Ishikawa (cell line): Measurements from ENCODE around the gene LOXHD1.

Experiments used
- CEBPB ChIP-seq: IDR thresholded peaks from 2 replicates; pipeline ENCODE4 v1.6.1; 2012
- CREB1 ChIP-seq: IDR thresholded peaks from 2 replicates; pipeline ENCODE4 v1.6.1; 2012; ENCODE audit warnings: low read depth
- EGR1 ChIP-seq: IDR thresholded peaks from 2 replicates; pipeline ENCODE4 v1.6.1; 2012
- EP300 ChIP-seq: IDR thresholded peaks from 2 replicates; pipeline ENCODE4 v1.6.1; 2012; ENCODE audit warnings: borderline replicate concordance
- FOXM1 ChIP-seq: IDR thresholded peaks from 2 replicates; pipeline ENCODE4 v1.6.1; 2012; ENCODE audit warnings: low read depth, borderline replicate concordance
- MAX ChIP-seq: IDR thresholded peaks from 2 replicates; pipeline ENCODE4 v1.6.1; 2012
- NFIC ChIP-seq: IDR thresholded peaks from 2 replicates; pipeline ENCODE4 v1.6.1; 2012
- RAD21 ChIP-seq: IDR thresholded peaks from 2 replicates; pipeline ENCODE4 v1.6.1; 2012; ENCODE audit warnings: low read depth
- TAF1 ChIP-seq: IDR thresholded peaks from 2 replicates; pipeline ENCODE4 v1.6.1; 2012; ENCODE audit warnings: low read depth, mild to moderate bottlenecking
- TCF12 ChIP-seq: IDR thresholded peaks from 2 replicates; pipeline ENCODE4 v1.6.1; 2012; ENCODE audit warnings: low read depth
- TEAD4 ChIP-seq: IDR thresholded peaks from 2 replicates; pipeline ENCODE4 v1.6.1; 2012
- USF1 ChIP-seq: IDR thresholded peaks from 2 replicates; pipeline ENCODE4 v1.6.1; 2012
- YY1 ChIP-seq: IDR thresholded peaks from 2 replicates; pipeline ENCODE4 v1.6.1; 2012; ENCODE audit warnings: low read depth
- ZBTB7A ChIP-seq: IDR thresholded peaks from 2 replicates; pipeline ENCODE4 v1.6.1; 2012; ENCODE audit warnings: low read depth
- TF ChIP-seq, protein P1 (sequence below): IDR thresholded peaks from 2 replicates; pipeline ENCODE4 v1.6.1; 2012; ENCODE audit warnings: low read depth, mild to moderate bottlenecking

The LOXHD1 gene

DNA sequence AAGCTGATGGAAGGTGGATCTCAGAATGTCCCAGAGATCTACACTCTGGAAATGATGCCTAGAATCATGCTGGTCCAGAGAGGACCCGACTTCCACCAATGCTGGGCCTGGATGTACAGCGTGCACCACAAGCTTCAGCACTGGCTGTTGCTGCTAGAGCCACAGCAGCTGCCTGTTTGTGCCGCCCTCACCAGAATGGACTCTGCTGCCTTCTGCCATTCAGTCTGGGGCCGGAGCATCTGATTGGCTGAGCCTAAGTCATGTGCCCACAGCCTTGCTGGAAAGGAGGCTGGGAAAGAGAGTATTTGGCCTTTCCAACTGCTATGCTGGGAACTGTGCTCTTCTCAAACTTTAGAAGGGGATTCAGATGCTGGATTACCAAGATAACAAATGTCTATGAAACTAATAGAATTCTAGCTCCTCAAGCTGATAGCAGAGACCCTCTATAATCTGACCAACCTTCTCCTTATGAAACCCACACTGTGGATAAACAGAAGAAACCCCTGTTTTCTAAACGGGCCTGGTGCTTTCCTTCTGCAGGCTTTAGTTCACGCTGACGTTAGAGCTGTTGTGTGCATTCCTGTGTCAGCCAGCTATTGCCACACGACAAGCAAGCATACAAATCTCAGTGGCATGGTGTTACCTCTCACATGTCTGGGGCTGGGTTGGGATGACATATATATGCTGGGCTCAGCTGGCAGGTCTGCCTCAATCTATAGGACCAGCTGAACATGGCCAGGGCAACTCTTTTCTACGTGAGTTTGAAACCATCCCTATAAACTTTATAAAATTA lies 4.1 kb upstream of the LOXHD1 start:
- peak; percentile 93 for TF ChIP-seq USF1
- TF ChIP-seq NFIC = no peak

- TF ChIP-seq TAF1 (no peak), USF1 (no peak), ZBTB7A (no peak), NFIC (no peak), TEAD4 (no peak), RAD21 (no peak), FOXM1 (no peak), CREB1 (no peak), YY1 (no peak), TCF12 (no peak), CEBPB (no peak), EP300 (no peak), MAX (no peak), EGR1 (no peak)
- TF ChIP-seq, protein P1, sequence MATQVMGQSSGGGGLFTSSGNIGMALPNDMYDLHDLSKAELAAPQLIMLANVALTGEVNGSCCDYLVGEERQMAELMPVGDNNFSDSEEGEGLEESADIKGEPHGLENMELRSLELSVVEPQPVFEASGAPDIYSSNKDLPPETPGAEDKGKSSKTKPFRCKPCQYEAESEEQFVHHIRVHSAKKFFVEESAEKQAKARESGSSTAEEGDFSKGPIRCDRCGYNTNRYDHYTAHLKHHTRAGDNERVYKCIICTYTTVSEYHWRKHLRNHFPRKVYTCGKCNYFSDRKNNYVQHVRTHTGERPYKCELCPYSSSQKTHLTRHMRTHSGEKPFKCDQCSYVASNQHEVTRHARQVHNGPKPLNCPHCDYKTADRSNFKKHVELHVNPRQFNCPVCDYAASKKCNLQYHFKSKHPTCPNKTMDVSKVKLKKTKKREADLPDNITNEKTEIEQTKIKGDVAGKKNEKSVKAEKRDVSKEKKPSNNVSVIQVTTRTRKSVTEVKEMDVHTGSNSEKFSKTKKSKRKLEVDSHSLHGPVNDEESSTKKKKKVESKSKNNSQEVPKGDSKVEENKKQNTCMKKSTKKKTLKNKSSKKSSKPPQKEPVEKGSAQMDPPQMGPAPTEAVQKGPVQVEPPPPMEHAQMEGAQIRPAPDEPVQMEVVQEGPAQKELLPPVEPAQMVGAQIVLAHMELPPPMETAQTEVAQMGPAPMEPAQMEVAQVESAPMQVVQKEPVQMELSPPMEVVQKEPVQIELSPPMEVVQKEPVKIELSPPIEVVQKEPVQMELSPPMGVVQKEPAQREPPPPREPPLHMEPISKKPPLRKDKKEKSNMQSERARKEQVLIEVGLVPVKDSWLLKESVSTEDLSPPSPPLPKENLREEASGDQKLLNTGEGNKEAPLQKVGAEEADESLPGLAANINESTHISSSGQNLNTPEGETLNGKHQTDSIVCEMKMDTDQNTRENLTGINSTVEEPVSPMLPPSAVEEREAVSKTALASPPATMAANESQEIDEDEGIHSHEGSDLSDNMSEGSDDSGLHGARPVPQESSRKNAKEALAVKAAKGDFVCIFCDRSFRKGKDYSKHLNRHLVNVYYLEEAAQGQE = no peak
Measured at GRCh38 chr18:46659484-46659883, 2.5 kb upstream of the LOXHD1 start.

- TF ChIP-seq TCF12 (no peak), NFIC (no peak), CREB1 (no peak), YY1 (no peak), RAD21 (no peak), FOXM1 (no peak), CEBPB (no peak), TAF1 (no peak), EP300 (no peak), ZBTB7A (no peak), TEAD4 (no peak), MAX (no peak), USF1 (no peak), EGR1 (no peak)
- TF ChIP-seq, protein P1 = no peak
Measured at GRCh38 chr18:46656326-46657114, 500 bp downstream of the LOXHD1 start.

DNA sequence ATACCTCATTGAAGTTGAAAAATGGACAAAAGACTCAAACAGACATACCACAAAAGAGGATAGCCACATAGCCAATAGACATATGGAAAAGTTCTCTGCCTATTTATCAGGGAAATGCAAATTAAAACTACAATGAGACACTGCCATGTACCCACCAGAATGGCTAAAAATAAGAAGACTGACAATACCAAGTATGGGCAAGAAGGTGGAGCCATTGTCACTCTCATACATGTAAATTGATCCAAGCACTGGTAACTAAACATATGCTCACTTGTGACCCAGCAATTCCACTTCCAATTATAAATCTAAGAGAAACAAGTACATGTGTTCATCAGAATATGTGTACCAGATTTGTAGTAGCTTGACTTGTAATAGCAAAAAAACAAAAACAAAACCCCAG lies 4.6 kb downstream of the LOXHD1 start:
- TF ChIP-seq, protein P1 = no peak
- no peak for TF ChIP-seq MAX
- TF ChIP-seq NFIC = no peak
- TF ChIP-seq RAD21 = no peak
- TF ChIP-seq FOXM1 = no peak
- TF ChIP-seq YY1 = no peak
- TF ChIP-seq CEBPB = no peak
- TF ChIP-seq CREB1 = no peak
- TF ChIP-seq ZBTB7A = no peak
- TF ChIP-seq TCF12 = no peak
